Trophoblast cell (in vitro differentiated cells and primary cell): ENCODE results near the gene TMIGD1.

Experiments used
- DNase-seq, 2 donors: peaks; one replicate each; pipeline ENCODE4 v3.0.0-alpha.2; 2016
- H2AFZ ChIP-seq: 2 replicates; pipeline ENCODE4 v1.6.1; 2013; ENCODE audit warnings: low read length, moderate library complexity, mild to moderate bottlenecking; ENCODE audit not compliant: insufficient read depth, poor library complexity
- H2AK5ac ChIP-seq: 2 replicates; pipeline ENCODE4 v1.6.1; 2013; ENCODE audit warnings: mild to moderate bottlenecking, low read length
- H2BK120ac ChIP-seq: 2 replicates; pipeline ENCODE4 v1.6.1; 2013; ENCODE audit warnings: low read length, mild to moderate bottlenecking, moderate library complexity; ENCODE audit not compliant: insufficient read depth, poor library complexity
- H2BK12ac ChIP-seq: 2 replicates; pipeline ENCODE4 v1.6.1; 2013; ENCODE audit warnings: mild to moderate bottlenecking, low read length, moderate library complexity
- H2BK5ac ChIP-seq: 2 replicates; pipeline ENCODE4 v1.6.1; 2013; ENCODE audit warnings: low read length, low read depth, moderate library complexity, mild to moderate bottlenecking; ENCODE audit not compliant: poor library complexity
- H3K14ac ChIP-seq: 2 replicates; pipeline ENCODE4 v1.6.1; 2013; ENCODE audit warnings: mild to moderate bottlenecking, low read length
- H3K18ac ChIP-seq: 2 replicates; pipeline ENCODE4 v1.6.1; 2013; ENCODE audit warnings: mild to moderate bottlenecking, low read length
- H3K23ac ChIP-seq: 2 replicates; pipeline ENCODE4 v1.6.1; 2013; ENCODE audit warnings: low read length
- H3K27ac ChIP-seq: 2 replicates; pipeline ENCODE4 v1.5.1; 2013; ENCODE audit warnings: low read depth, mild to moderate bottlenecking, inconsistent platforms, low read length, moderate library complexity
- H3K27me3 ChIP-seq: 2 replicates; pipeline ENCODE4 v1.6.1; 2013; ENCODE audit warnings: inconsistent platforms, mild to moderate bottlenecking, low read length, moderate library complexity; ENCODE audit not compliant: insufficient read depth
- H3K36me3 ChIP-seq, 2 experiments: 1 replicate in 1 of 2; 2 replicates in 1 of 2; pipeline ENCODE4 v1.6.1; 2013; ENCODE audit warnings: low read length in 2 of 2, mild to moderate bottlenecking in 2 of 2, moderate library complexity in 1 of 2; ENCODE audit not compliant: insufficient read depth in 2 of 2, control insufficient read depth in 1 of 2
- H3K4ac ChIP-seq: 2 replicates; pipeline ENCODE4 v1.6.1; 2013; ENCODE audit warnings: low read depth, mild to moderate bottlenecking, low read length, moderate library complexity
- H3K4me1 ChIP-seq, 2 experiments: 1 replicate in 1 of 2; 2 replicates in 1 of 2; pipeline ENCODE4 v1.6.1; 2013; ENCODE audit warnings: low read length in 2 of 2, mild to moderate bottlenecking in 2 of 2, moderate library complexity in 1 of 2; ENCODE audit not compliant: insufficient read depth in 2 of 2, control insufficient read depth in 1 of 2
- H3K4me2 ChIP-seq: 2 replicates; pipeline ENCODE4 v1.6.1; 2013; ENCODE audit warnings: inconsistent platforms, mild to moderate bottlenecking, low read length, moderate library complexity
- H3K4me3 ChIP-seq: 2 replicates; pipeline ENCODE4 v1.5.1; 2013; ENCODE audit warnings: mild to moderate bottlenecking, low read depth, low read length, inconsistent platforms
- H3K79me1 ChIP-seq: one replicate; pipeline ENCODE4 v1.6.1; 2013; ENCODE audit warnings: low read length
- H3K79me2 ChIP-seq: 2 replicates; pipeline ENCODE4 v1.6.1; 2013; ENCODE audit warnings: low read length, mild to moderate bottlenecking; ENCODE audit not compliant: control insufficient read depth, insufficient read depth, poor library complexity
- H3K9ac ChIP-seq: 2 replicates; pipeline ENCODE4 v1.6.1; 2013; ENCODE audit warnings: mild to moderate bottlenecking, low read length
- H3K9me3 ChIP-seq: 2 replicates; pipeline ENCODE4 v1.6.1; 2013; ENCODE audit warnings: low read depth, mild to moderate bottlenecking, control low read depth, inconsistent platforms, low read length; ENCODE audit not compliant: insufficient read depth
- H4K12ac ChIP-seq: 2 replicates; pipeline ENCODE4 v1.6.1; 2013; ENCODE audit warnings: low read depth, mild to moderate bottlenecking, low read length, moderate library complexity
- H4K8ac ChIP-seq: 2 replicates; pipeline ENCODE4 v1.6.1; 2013; ENCODE audit warnings: low read depth, mild to moderate bottlenecking, low read length, moderate library complexity
- H4K91ac ChIP-seq: one replicate; pipeline ENCODE4 v1.6.1; 2013; ENCODE audit warnings: low read depth, mild to moderate bottlenecking, low read length, moderate library complexity
- WGBS: extraction: QIAGEN DNeasy Blood & Tissue Kit; methylation state at CpG from one replicate; pipeline ENCODE4 v1.1.7; 2013; ENCODE audit warnings: missing lambda C conversion rate; ENCODE audit not compliant: insufficient read length, insufficient coverage; ENCODE audit errors: extremely low coverage; 5-methylcytosine and 5-hydroxymethylcytosine counted together

TMIGD1 gene

DNA sequence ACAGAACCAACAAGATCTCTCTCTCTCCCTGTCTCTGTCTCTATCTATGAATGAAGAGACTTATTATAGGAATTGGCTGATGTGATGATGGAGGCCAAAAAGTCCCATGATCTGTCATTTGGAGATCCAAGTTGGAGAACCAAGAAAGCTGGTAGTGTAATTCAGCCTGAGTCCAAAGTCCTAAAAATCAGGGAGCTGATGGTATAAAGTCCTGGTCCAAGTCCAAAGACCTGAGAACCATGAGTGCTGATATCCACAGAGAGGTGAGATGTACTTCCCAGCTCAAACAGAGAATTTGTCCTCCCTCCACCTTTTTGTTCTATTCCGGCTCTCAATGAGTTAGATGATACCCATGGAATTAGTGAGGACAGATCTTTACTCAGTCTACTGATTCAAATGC, 15.4 kb upstream of the TMIGD1 start:
- no peak for DNase-seq
- Histone ChIP-seq H4K91ac (no peak overlapping the region), H3K4me1 (peaks cover 2 to 5% of the 10 kb centered on the region in 2 experiments), H2BK120ac (no peak overlapping the region), H2BK12ac (no peak overlapping the region), H3K36me3 (no peaks in the 10 kb centered on the region), H3K18ac (no peak overlapping the region), H4K8ac (no peak overlapping the region), H3K4ac (no peak overlapping the region), H3K27ac (no peak overlapping the region), H3K79me1 (no peaks in the 10 kb centered on the region), H3K9me3 (no peaks in the 10 kb centered on the region), H3K79me2 (no peaks in the 10 kb centered on the region), H3K27me3 (no peaks in the 10 kb centered on the region), H3K4me3 (no peak overlapping the region), H3K4me2 (no peak overlapping the region), H3K9ac (no peak overlapping the region), H3K14ac (no peak overlapping the region), H2AK5ac (no peak overlapping the region), H4K12ac (no peak overlapping the region), H2BK5ac (no peak overlapping the region), H2AFZ (no peak overlapping the region), H3K23ac (no peak overlapping the region)
- no CpG with 5 or more reads among the region's 1 CpG for WGBS

GRCh38 chr17:30347488-30347887, 13.6 kb upstream of the TMIGD1 start:
- no peak overlapping the region for H4K12ac ChIP-seq
- H2BK12ac ChIP-seq = no peak overlapping the region
- H3K27me3 ChIP-seq = no peaks in the 10 kb centered on the region
- peaks cover 4 to 7% of the 10 kb centered on the region in 2 experiments for H3K4me1 ChIP-seq
- H3K14ac ChIP-seq = no peak overlapping the region
- no peak overlapping the region for H3K23ac ChIP-seq
- no peak overlapping the region for H2BK120ac ChIP-seq
- H4K8ac ChIP-seq = no peak overlapping the region
- no peak overlapping the region for H2AFZ ChIP-seq
- H3K9ac ChIP-seq = no peak overlapping the region
- WGBS = no CpG with 5 or more reads among the region's 4 CpGs
- no peak overlapping the region for H2AK5ac ChIP-seq
- no peak overlapping the region for H3K4me2 ChIP-seq
- no peaks in the 10 kb centered on the region for H3K9me3 ChIP-seq
- no peak overlapping the region for H3K18ac ChIP-seq
- no peaks in the 10 kb centered on the region for H3K79me2 ChIP-seq
- H3K79me1 ChIP-seq = no peaks in the 10 kb centered on the region
- H3K4me3 ChIP-seq = no peak overlapping the region
- no peak overlapping the region for H3K4ac ChIP-seq
- no peak overlapping the region for H4K91ac ChIP-seq
- DNase-seq = no peak
- H3K36me3 ChIP-seq = no peaks in the 10 kb centered on the region
- H2BK5ac ChIP-seq = no peak overlapping the region
- H3K27ac ChIP-seq = no peak overlapping the region

DNA sequence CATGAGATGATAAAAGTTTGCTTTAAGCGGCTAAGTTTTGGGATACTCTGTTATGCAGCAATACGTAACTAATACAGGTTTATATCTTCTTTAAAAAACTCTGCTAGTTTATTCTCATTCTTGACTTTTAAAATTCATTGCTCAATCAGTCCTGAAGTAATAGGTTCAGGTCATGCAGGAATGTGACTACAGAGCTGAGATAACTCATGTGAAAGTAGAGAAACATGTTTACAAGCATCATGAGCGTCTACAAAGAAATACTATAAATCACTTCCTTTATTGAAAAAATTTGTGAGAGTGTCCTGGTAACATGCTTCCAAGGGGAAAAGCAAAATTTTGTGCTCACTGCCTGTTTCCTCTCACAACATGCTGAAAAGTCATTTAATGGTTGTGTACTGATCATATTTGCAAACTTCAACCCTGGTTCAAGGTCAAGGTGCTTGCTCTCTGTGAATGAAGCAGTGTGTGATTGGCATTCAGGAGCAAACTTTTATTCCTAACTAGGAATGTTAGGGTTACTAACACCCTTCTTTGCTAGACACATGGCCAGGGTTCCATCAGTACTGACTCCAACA, 12.5 kb upstream of the TMIGD1 start:
- Histone ChIP-seq H3K4me2 (no peak overlapping the region), H3K4me3 (no peak overlapping the region), H3K36me3 (no peaks in the 10 kb centered on the region), H3K14ac (no peak overlapping the region), H4K8ac (no peak overlapping the region), H3K4ac (no peak overlapping the region), H3K27ac (no peak overlapping the region), H4K91ac (no peak overlapping the region), H3K18ac (no peak overlapping the region), H2BK12ac (no peak overlapping the region), H3K4me1 (peaks cover 4 to 7% of the 10 kb centered on the region in 2 experiments), H2BK120ac (no peak overlapping the region), H3K27me3 (no peaks in the 10 kb centered on the region), H3K79me1 (no peaks in the 10 kb centered on the region), H2AK5ac (no peak overlapping the region), H2BK5ac (no peak overlapping the region), H3K9me3 (no peaks in the 10 kb centered on the region), H2AFZ (no peak overlapping the region), H3K79me2 (no peaks in the 10 kb centered on the region), H3K23ac (peak overlapping the region; percentile 6), H3K9ac (no peak overlapping the region), H4K12ac (no peak overlapping the region)
- DNase-seq = peak in 1 of 2 donors; percentile 56
- WGBS = no CpG with 5 or more reads among the region's 3 CpGs

GRCh38 chr17:30345527-30346075, 11.7 kb upstream of the TMIGD1 start:
- H2BK120ac ChIP-seq = no peak overlapping the region
- no peak overlapping the region for H2BK12ac ChIP-seq
- H3K9me3 ChIP-seq = no peaks in the 10 kb centered on the region
- peak overlapping the region; percentile 13 for H3K9ac ChIP-seq
- no peak overlapping the region for H2BK5ac ChIP-seq
- H3K79me1 ChIP-seq = peaks cover 5% of the 10 kb centered on the region
- no peak overlapping the region for H3K18ac ChIP-seq
- H3K4me1 ChIP-seq = peaks cover 7 to 10% of the 10 kb centered on the region in 2 experiments
- no peak overlapping the region for H3K27ac ChIP-seq
- no peak overlapping the region for H2AFZ ChIP-seq
- H3K79me2 ChIP-seq = no peaks in the 10 kb centered on the region
- no peak overlapping the region for H3K4ac ChIP-seq
- no peaks in the 10 kb centered on the region for H3K36me3 ChIP-seq
- WGBS = no CpG with 5 or more reads among the region's 4 CpGs
- H3K23ac ChIP-seq = peak overlapping the region; percentile 28
- no peak overlapping the region for H3K4me2 ChIP-seq
- no peak overlapping the region for H4K12ac ChIP-seq
- DNase-seq = peak in 1 of 2 donors; percentile 74
- no peak overlapping the region for H3K4me3 ChIP-seq
- no peaks in the 10 kb centered on the region for H3K27me3 ChIP-seq
- H4K91ac ChIP-seq = no peak overlapping the region
- H2AK5ac ChIP-seq = no peak overlapping the region
- no peak overlapping the region for H4K8ac ChIP-seq
- no peak overlapping the region for H3K14ac ChIP-seq
